Skeletal muscle tissue (tissue), 4 donors: ENCODE results near the gene ATXN7. TPM values are rescaled to one million over a fixed set of nuclear protein-coding genes. Genes with fewer than 3 reads are reported as not detected.

Experiments
- H3K27ac ChIP-seq: one replicate; pipeline ENCODE4 v1.7.0; 2013; ENCODE audit warnings: mild to moderate bottlenecking, low read depth, low read length, inconsistent platforms
- H3K27me3 ChIP-seq, 3 donors: one replicate each; pipeline ENCODE4 v1.7.0; 2013; ENCODE audit warnings: low read length in 3 of 3; ENCODE audit not compliant: control insufficient read depth in 3 of 3, insufficient read depth in 3 of 3
- H3K36me3 ChIP-seq, 3 donors: one replicate each; pipeline ENCODE4 v1.7.0; 2013; ENCODE audit warnings: low read length in 3 of 3; ENCODE audit not compliant: control insufficient read depth in 3 of 3, insufficient read depth in 3 of 3
- H3K4me1 ChIP-seq, 3 donors: one replicate each; pipeline ENCODE4 v1.7.0; 2013; ENCODE audit warnings: low read length in 3 of 3, mild to moderate bottlenecking in 3 of 3; ENCODE audit not compliant: control insufficient read depth in 3 of 3, insufficient read depth in 3 of 3
- H3K4me3 ChIP-seq, 3 donors: one replicate each; pipeline ENCODE4 v1.7.0; 2013; ENCODE audit warnings: low read length in 3 of 3
- H3K9ac ChIP-seq, 3 donors: one replicate each; pipeline ENCODE4 v1.7.0; 2013; ENCODE audit warnings: low read length in 3 of 3, mild to moderate bottlenecking in 3 of 3, moderate library complexity in 2 of 3, low read depth in 1 of 3
- H3K9me3 ChIP-seq, 3 donors: one replicate each; pipeline ENCODE4 v1.7.0; 2013; ENCODE audit warnings: low read length in 3 of 3; ENCODE audit not compliant: control insufficient read depth in 3 of 3
- total RNA-seq: library from RNA; depleted of rRNA; stranded (reverse); fragments of >200 nt; gene quantifications from one replicate; pipeline ENCODE4 v1.2.3, GENCODE V29; 2014
- donor health status: Osteomylitis.

Gene ATXN7
- 8.4 TPM for total RNA-seq

- Histone ChIP-seq H3K9ac (peak within 1 kb of the TSS; percentile 87 to 97 (median 92)), H3K27ac (peak within 1 kb of the TSS; percentile 89), H3K36me3 (no peaks in the 10 kb centered on the region), H3K4me3 (peak within 1 kb of the TSS; percentile 87 to 91 (median 87)), H3K4me1 (peaks cover 5 to 30% (median 12%) of the 10 kb centered on the region in 3 donors), H3K27me3 (no peaks in the 10 kb centered on the region), H3K9me3 (no peaks in the 10 kb centered on the region)
Observed at GRCh38 chr3:63863150-63864007, at the start of gene ATXN7, which contains the start of gene THOC7. ATXN7 (plus strand) TSS chr3:63863867; CDS start chr3:63912599, 48,732 bp downstream. THOC7 (minus strand) TSS chr3:63863805; CDS start chr3:63863790, 15 bp downstream.

GRCh38 chr3:63814237-63814636 is 49.4 kb upstream of the ATXN7 start:
- no peak overlapping the region for H3K9ac ChIP-seq
- H3K27me3 ChIP-seq = no peaks in the 10 kb centered on the region
- no peaks in the 10 kb centered on the region for H3K36me3 ChIP-seq
- H3K27ac ChIP-seq = no peak overlapping the region
- H3K4me1 ChIP-seq = no peaks in the 10 kb centered on the region
- H3K4me3 ChIP-seq = no peak overlapping the region
- no peaks in the 10 kb centered on the region for H3K9me3 ChIP-seq

GRCh38 chr3:63817225-63817624 is 46.4 kb upstream of the ATXN7 start:
- Histone ChIP-seq H3K4me1 (no peaks in the 10 kb centered on the region), H3K27me3 (no peaks in the 10 kb centered on the region), H3K27ac (no peak overlapping the region), H3K36me3 (no peaks in the 10 kb centered on the region), H3K9me3 (no peaks in the 10 kb centered on the region), H3K4me3 (no peak overlapping the region), H3K9ac (no peak overlapping the region)

GRCh38 chr3:63818282-63819150 is 45.2 kb upstream of the ATXN7 start:
- H3K9me3 ChIP-seq = no peaks in the 10 kb centered on the region
- H3K27me3 ChIP-seq = no peaks in the 10 kb centered on the region
- H3K27ac ChIP-seq = no peak overlapping the region
- H3K4me1 ChIP-seq = no peaks in the 10 kb centered on the region
- H3K36me3 ChIP-seq = no peaks in the 10 kb centered on the region
- H3K4me3 ChIP-seq = no peak overlapping the region
- no peak overlapping the region for H3K9ac ChIP-seq

GRCh38 chr3:63819151-63819398 is 44.6 kb upstream of the ATXN7 start, which contains the start of gene C3orf49:
C3orf49 (plus strand) TSS chr3:63819299; CDS start chr3:63819472, 173 bp downstream.
- H3K27me3 ChIP-seq = no peaks in the 10 kb centered on the region
- H3K27ac ChIP-seq = no peak within 1 kb of the TSS
- H3K9me3 ChIP-seq = no peaks in the 10 kb centered on the region
- H3K9ac ChIP-seq = no peak within 1 kb of the TSS
- H3K36me3 ChIP-seq = no peaks in the 10 kb centered on the region
- H3K4me1 ChIP-seq = no peaks in the 10 kb centered on the region
- H3K4me3 ChIP-seq = no peak within 1 kb of the TSS

GRCh38 chr3:63824309-63824708 is 39.4 kb upstream of the ATXN7 start:
- Histone ChIP-seq H3K4me1 (no peaks in the 10 kb centered on the region), H3K9ac (no peak overlapping the region), H3K27ac (no peak overlapping the region), H3K36me3 (peaks cover 0 to 11% (median 2%) of the 10 kb centered on the region in 3 donors), H3K4me3 (no peak overlapping the region), H3K9me3 (no peaks in the 10 kb centered on the region), H3K27me3 (no peaks in the 10 kb centered on the region)

- no peaks in the 10 kb centered on the region for H3K4me1 ChIP-seq
- H3K9ac ChIP-seq = no peak overlapping the region
- H3K9me3 ChIP-seq = no peaks in the 10 kb centered on the region
- no peaks in the 10 kb centered on the region for H3K27me3 ChIP-seq
- no peak overlapping the region for H3K27ac ChIP-seq
- no peak overlapping the region for H3K4me3 ChIP-seq
- H3K36me3 ChIP-seq = peaks cover 11 to 50% (median 21%) of the 10 kb centered on the region in 3 donors
Observed at GRCh38 chr3:63830526-63830925, 33.1 kb upstream of the ATXN7 start.

- Histone ChIP-seq H3K9ac (no peak overlapping the region), H3K27me3 (no peaks in the 10 kb centered on the region), H3K4me1 (no peaks in the 10 kb centered on the region), H3K9me3 (no peaks in the 10 kb centered on the region), H3K36me3 (peaks cover 9 to 48% (median 21%) of the 10 kb centered on the region in 3 donors), H3K4me3 (no peak overlapping the region), H3K27ac (no peak overlapping the region)
Observed at GRCh38 chr3:63832395-63832794, 31.3 kb upstream of the ATXN7 start.

- Histone ChIP-seq H3K27me3 (no peaks in the 10 kb centered on the region), H3K4me3 (no peak overlapping the region), H3K9ac (no peak overlapping the region), H3K4me1 (no peaks in the 10 kb centered on the region), H3K36me3 (peaks cover 0 to 2% (median 0%) of the 10 kb centered on the region in 3 donors), H3K9me3 (no peaks in the 10 kb centered on the region), H3K27ac (no peak overlapping the region)
Observed at GRCh38 chr3:63841704-63842103, 22.0 kb upstream of the ATXN7 start.

GRCh38 chr3:63842127-63842526 is 21.5 kb upstream of the ATXN7 start:
- no peaks in the 10 kb centered on the region for H3K4me1 ChIP-seq
- no peak overlapping the region for H3K9ac ChIP-seq
- peaks cover 0 to 2% (median 0%) of the 10 kb centered on the region in 3 donors for H3K36me3 ChIP-seq
- H3K27me3 ChIP-seq = no peaks in the 10 kb centered on the region
- H3K9me3 ChIP-seq = no peaks in the 10 kb centered on the region
- no peak overlapping the region for H3K27ac ChIP-seq
- no peak overlapping the region for H3K4me3 ChIP-seq
